Gastroesophageal sphincter (tissue), 3 donors: ENCODE data around the gene THUMPD2.

Experiments used
- EP300 ChIP-seq: sonication (generic); formaldehyde crosslinking; IDR thresholded peaks from one replicate; pipeline ENCODE4 v1.6.1; 2017; ENCODE audit warnings: antibody characterized with exemption, mild to moderate bottlenecking
- POLR2A ChIP-seq, 2 donors: fragments of 450-650 bp; IDR thresholded peaks; one replicate each; pipeline ENCODE4 v1.6.1; 2017; ENCODE audit warnings: antibody characterized with exemption in 2 of 2, mild to moderate bottlenecking in 2 of 2, moderate library complexity in 1 of 2
- POLR2AphosphoS5 ChIP-seq: sonication (generic); formaldehyde crosslinking; IDR thresholded peaks from one replicate; pipeline ENCODE4 v1.6.1; 2017; ENCODE audit warnings: antibody characterized with exemption
- TF ChIP-seq, protein P1 (sequence below), 4 experiments: fragments of 200-600 bp in 2 of 4; fragments of 450-650 bp in 2 of 4; sonication (generic) in 1 of 4; IDR thresholded peaks; one replicate each; pipeline ENCODE4 v1.5.1; 2017 to 2019; ENCODE audit warnings: antibody characterized with exemption in 4 of 4, mild to moderate bottlenecking in 2 of 4, moderate library complexity in 2 of 4

DNA sequence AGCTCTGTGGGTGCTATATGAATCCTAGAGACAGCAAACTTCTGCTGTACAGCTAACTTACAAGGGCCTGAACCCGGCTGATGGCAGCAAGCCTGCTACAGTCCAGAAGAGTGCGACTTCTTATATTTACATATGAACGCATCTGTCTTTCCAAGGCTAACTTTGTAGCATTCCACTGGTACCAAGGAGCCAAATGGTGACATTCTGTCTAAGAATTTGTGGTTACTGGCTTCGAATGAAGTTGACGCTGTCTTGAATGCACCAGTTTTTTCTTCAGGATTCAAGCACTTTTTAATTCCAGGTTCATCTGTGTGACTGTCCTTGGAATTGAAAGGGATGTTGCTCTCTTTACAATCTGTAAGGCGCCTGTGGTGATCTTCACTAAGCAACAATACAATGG is 42.4 kb downstream of the THUMPD2 start:
- TF ChIP-seq, protein P1, sequence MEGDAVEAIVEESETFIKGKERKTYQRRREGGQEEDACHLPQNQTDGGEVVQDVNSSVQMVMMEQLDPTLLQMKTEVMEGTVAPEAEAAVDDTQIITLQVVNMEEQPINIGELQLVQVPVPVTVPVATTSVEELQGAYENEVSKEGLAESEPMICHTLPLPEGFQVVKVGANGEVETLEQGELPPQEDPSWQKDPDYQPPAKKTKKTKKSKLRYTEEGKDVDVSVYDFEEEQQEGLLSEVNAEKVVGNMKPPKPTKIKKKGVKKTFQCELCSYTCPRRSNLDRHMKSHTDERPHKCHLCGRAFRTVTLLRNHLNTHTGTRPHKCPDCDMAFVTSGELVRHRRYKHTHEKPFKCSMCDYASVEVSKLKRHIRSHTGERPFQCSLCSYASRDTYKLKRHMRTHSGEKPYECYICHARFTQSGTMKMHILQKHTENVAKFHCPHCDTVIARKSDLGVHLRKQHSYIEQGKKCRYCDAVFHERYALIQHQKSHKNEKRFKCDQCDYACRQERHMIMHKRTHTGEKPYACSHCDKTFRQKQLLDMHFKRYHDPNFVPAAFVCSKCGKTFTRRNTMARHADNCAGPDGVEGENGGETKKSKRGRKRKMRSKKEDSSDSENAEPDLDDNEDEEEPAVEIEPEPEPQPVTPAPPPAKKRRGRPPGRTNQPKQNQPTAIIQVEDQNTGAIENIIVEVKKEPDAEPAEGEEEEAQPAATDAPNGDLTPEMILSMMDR (IDR thresholded peaks at IDR 0.05) = no peak
- TF ChIP-seq POLR2AphosphoS5 (no peak), POLR2A (IDR thresholded peaks at IDR 0.05) (no peak), EP300 (no peak)
